Measurements from ENCODE around the gene MED12L. TPM values are rescaled to one million over a fixed set of nuclear protein-coding genes. Genes with fewer than 3 reads are reported as not detected.

Gene MED12L
- total RNA-seq, 1 experiment from 2014 or later: 14.9 TPM

DNA sequence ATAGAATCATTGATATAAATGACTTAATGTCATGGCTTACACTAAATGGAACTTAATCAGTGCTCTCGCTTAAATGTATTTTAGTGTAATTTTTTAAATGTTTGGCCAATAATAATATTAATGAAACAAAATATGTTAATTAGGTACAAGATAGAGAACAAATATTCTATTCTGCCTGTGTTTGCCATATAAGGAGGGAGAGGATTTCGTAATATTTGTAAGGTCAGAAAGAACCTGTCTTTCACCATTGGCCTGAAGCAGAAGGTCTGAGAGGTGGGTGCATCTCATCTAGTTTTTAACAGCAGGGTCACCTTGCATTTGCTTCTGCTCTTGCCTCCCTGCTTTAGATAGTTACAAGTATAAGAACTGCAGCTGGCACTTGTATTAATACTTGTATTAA, 228.7 kb downstream of the MED12L start:
- Histone ChIP-seq H3T11ph (ENCODE audit: low read length) (no peak overlapping the region), H4K5ac (ENCODE audit: insufficient read length, low read depth, low read length) (no peak overlapping the region), H4K91ac (ENCODE audit: insufficient read length, low read depth, low read length) (no peak overlapping the region), H3K23me2 (ENCODE audit: insufficient read length, low read depth, low read length, poor library complexity, severe bottlenecking) (no peaks in the 10 kb centered on the region), H2BK20ac (ENCODE audit: low read depth, low read length, poor library complexity, severe bottlenecking) (no peak overlapping the region), H2BK120ac (ENCODE audit: low read depth, low read length, poor library complexity, severe bottlenecking) (no peak overlapping the region), H3K14ac (ENCODE audit: insufficient read depth, low read length) (no peak overlapping the region), H3K79me1 (ENCODE audit: insufficient read depth, low read depth, low read length, poor library complexity, severe bottlenecking) (no peaks in the 10 kb centered on the region), H2BK15ac (ENCODE audit: low read depth, low read length) (no peak overlapping the region), H2AK5ac (ENCODE audit: insufficient read length, low read length) (no peak overlapping the region), H4K20me1 (ENCODE audit: control insufficient read depth, insufficient read depth, insufficient read length) (no peaks in the 10 kb centered on the region), H3K4me1 (ENCODE audit: insufficient read depth, low read length) (no peaks in the 10 kb centered on the region; the same call in 1 of the 2 replicates), H2AFZ (ENCODE audit: low read length) (no peak overlapping the region), H3K4me2 (ENCODE audit: insufficient read depth, insufficient read length, low read length) (no peak overlapping the region), H3K9me3 (ENCODE audit: control insufficient read depth, low read depth, low read length) (no peaks in the 10 kb centered on the region), H3K9ac (ENCODE audit: extremely low read depth, insufficient read length, low read length) (no peak overlapping the region), H4K8ac (replicated peaks; ENCODE audit: insufficient read length, low read depth, low read length) (no peak overlapping the region), H3K79me2 (ENCODE audit: insufficient read depth, low read length) (no peaks in the 10 kb centered on the region), H3K23ac (ENCODE audit: insufficient read length, low read depth, low read length) (no peak overlapping the region), H2BK12ac (ENCODE audit: insufficient read length, low read depth, low read length) (no peak overlapping the region), H3K27ac (ENCODE audit: insufficient read length, low read depth, low read length) (no peak overlapping the region), H2BK5ac (ENCODE audit: insufficient read length, low read length) (no peak overlapping the region), H3K4ac (ENCODE audit: low read depth, low read length) (no peak overlapping the region), H3K18ac (ENCODE audit: insufficient read length, low read depth, low read length) (no peak overlapping the region), H3K56ac (ENCODE audit: insufficient read length, low read depth, low read length) (no peak overlapping the region), H3K27me3 (ENCODE audit: insufficient read depth, low read length) (no peaks in the 10 kb centered on the region)
- Mint-ChIP-seq H3K9me3 (no peaks in the 10 kb centered on the region), H3K36me3 (ENCODE audit: insufficient read depth in 1 of 3, low read depth in 3 of 3) (no peaks in the 10 kb centered on the region), H3K4me1 (peaks cover 42 to 45% of the 10 kb centered on the region in 2 experiments), H3K27ac (no peak overlapping the region), H3K27me3 (ENCODE audit: low read depth) (no peaks in the 10 kb centered on the region), H3K4me3 (no peak overlapping the region)
- no peak for DNase-seq
- WGBS (ENCODE audit: extremely low coverage, insufficient read length, low lambda C conversion rate): no CpG with 5 or more reads among the region's 2 CpGs
- TF ChIP-seq, protein P1, sequence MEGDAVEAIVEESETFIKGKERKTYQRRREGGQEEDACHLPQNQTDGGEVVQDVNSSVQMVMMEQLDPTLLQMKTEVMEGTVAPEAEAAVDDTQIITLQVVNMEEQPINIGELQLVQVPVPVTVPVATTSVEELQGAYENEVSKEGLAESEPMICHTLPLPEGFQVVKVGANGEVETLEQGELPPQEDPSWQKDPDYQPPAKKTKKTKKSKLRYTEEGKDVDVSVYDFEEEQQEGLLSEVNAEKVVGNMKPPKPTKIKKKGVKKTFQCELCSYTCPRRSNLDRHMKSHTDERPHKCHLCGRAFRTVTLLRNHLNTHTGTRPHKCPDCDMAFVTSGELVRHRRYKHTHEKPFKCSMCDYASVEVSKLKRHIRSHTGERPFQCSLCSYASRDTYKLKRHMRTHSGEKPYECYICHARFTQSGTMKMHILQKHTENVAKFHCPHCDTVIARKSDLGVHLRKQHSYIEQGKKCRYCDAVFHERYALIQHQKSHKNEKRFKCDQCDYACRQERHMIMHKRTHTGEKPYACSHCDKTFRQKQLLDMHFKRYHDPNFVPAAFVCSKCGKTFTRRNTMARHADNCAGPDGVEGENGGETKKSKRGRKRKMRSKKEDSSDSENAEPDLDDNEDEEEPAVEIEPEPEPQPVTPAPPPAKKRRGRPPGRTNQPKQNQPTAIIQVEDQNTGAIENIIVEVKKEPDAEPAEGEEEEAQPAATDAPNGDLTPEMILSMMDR (conservative IDR thresholded peaks at IDR 0.05): no peak

Data from H9 (cell line).